NCI-H2196 treated with DMSO at 0.1 percent for 48 hours (cell line): Measurements from ENCODE around the gene CD8B2.
"Not testable (repeated sequence)": the region's sequence is repeated elsewhere in the genome, so short reads cannot be mapped to it uniquely, and the experiment has no call there.

Source experiments
- DNase-seq: peaks from one replicate; lab custom pipeline; 2025; ENCODE audit not compliant: unreplicated experiment; lab: John Stamatoyannopoulos, UW

Gene CD8B2

DNA sequence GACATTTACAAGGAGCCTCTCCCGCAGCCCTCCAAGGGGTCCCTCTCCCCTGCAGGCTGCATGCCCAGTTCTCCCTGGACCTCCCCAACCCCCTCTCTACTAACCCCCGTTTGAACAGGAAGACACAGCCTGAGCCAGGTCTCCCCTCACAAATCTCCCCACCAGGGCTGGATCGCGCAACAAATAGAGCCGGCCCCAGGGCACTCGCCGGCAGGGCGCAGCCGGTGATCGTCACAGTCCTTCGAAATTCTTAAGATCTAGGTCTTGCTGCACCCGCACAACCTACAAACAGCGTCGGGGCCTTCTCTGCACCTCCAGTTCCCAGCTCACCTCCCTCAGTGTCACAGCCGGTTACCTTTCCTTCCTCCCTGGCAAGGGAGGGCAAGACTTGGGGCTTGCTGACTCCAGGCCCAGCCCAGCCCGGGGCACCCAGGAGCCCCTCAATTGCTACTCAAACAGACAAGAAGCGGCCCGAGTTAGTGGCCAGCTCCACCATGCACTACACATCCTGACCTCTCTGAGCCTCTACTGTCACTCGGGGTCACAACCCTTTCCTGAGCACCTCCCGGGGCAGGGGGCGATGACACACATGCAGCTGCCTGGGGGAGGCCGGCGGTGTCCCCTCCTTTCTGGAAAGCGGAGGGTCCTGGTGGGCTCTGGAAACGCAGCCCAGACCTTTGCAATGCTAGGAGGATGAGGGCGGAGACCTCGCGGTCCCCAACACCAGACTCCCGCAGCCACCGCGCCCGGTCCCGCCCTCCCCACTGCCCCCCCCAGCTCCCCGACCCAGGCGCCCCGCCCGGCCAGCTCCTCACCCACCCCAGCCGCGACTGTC lies at the start of gene CD8B2:
Gene CD8B2, plus strand, starts transcription at position 814 of the 835 bp plus-strand sequence. CDS start 63 bp downstream, outside the sequence.
- DNase-seq: not testable (repeated sequence)

DNA sequence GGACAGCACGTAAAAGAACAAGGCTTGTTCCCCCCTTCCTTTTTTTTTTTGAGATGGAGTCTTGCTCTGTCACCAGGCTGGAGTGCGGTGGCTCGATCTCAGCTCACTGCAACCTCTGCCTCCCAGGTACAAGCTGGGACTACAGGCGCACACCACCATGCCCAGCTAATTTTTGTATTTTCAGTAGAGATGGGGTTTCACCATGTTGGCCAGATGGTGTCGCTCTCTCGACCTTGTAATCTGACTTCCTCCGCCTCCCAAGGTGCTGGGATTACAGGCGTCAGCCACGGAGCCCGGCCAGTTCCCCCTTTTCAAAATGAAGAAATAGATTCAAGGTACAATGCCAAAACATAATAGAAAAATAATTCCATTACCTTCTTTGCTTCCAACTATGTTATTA lies 25.3 kb upstream of the CD8B2 start:
- DNase-seq: not testable (repeated sequence)

DNA sequence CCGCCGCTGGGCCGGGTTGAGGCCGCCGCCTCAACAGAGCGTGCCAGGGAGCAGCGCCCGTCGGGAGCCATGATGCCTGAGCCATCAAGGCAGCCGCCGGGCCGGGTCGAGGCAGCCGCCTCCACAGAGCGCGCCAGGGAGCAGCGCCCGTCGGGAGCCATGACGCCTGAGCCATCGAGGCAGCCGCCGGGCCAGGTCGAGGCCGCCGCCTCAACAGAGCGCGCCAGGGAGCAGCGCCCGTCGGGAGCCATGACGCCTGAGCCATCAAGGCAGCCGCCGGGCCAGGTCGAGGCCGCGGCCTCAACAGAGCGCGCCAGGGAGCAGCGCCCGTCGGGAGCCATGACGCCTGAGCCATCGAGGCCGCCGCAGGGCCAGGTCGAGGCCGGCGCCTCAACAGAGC lies 19.6 kb upstream of the CD8B2 start:
- not testable (repeated sequence) for DNase-seq

DNA sequence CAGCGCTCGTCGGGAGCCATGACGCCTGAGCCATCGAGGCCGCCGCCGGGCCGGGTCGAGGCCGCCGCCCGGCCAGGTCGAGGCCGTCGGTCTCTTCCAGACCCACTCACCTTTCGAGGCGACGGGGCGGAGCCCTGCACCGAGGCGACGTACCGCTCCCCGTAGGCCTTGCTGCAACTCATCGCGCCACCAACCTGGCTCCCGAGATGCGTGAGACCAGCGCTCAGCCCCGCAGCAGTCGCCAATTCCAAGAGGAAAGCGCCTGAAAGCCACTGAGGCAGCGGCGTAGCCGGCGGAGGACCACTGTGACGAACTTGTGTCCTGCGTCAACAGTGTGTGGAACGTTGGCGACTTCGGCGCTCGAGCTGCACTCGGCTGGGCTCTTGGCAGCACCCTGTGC lies 19.1 kb upstream of the CD8B2 start, which contains the start of gene RGPD3:
Gene RGPD3, minus strand, starts transcription at position 307 of the 400 bp plus-strand sequence. Its CDS starts 125 bp downstream, at position 182.
- not testable (repeated sequence) for DNase-seq

DNA sequence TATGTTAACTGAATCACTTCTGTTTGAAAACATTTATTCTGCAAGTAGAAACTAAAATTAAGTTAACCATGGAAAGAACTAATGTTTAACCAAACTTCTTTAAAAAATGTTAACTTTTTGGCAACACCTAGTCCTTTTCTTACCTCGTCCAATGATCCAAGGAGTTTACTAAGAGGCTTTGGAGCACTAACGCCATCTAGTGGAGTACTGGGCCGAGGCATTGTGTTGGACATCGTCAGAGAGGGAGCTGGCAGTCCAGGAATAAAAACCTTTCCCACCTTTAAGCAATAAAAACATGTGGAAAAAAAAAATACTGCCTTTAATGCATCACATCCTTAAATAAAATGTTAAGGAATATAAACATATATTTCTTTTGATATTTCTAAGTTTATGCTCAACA lies 16.5 kb upstream of the CD8B2 start:
- DNase-seq: not testable (repeated sequence)

DNA sequence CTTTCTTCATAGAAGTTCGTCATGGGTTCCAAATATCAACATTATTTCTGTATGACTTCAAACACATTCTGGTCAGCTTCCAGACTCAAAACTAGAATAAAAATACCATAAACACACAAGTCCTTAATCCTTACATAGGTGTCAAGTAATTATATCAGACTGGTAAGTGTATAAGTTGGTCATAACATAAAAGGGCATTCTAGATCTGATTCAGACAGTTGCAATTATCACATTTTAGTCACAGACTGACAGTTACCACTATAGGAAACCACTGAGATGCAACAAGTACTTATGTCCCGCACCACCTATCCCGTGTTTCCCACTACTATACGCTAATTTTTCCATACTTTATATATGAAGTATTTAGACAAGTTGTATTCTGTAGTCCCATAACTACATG lies 9.5 kb upstream of the CD8B2 start:
- not testable (repeated sequence) for DNase-seq

DNA sequence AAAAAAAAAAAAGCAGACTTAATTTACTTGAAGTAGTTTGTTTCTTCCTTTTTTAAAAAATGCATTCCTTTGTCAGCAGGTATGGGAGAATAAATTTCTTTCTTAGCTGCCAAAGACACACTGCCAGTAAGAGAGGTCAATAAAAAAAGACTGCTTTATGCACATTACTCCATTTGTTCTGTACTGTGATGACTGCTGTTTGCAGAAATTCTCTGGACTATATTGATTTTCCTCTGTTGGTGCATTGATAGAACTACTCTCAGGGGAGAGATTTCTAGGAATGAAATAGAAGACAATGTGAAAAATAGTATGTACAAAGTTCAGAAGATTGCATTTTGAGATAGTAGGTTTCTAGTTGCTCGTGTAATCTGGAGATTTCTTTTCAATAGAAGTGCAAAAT lies 7.6 kb upstream of the CD8B2 start:
- not testable (repeated sequence) for DNase-seq

DNA sequence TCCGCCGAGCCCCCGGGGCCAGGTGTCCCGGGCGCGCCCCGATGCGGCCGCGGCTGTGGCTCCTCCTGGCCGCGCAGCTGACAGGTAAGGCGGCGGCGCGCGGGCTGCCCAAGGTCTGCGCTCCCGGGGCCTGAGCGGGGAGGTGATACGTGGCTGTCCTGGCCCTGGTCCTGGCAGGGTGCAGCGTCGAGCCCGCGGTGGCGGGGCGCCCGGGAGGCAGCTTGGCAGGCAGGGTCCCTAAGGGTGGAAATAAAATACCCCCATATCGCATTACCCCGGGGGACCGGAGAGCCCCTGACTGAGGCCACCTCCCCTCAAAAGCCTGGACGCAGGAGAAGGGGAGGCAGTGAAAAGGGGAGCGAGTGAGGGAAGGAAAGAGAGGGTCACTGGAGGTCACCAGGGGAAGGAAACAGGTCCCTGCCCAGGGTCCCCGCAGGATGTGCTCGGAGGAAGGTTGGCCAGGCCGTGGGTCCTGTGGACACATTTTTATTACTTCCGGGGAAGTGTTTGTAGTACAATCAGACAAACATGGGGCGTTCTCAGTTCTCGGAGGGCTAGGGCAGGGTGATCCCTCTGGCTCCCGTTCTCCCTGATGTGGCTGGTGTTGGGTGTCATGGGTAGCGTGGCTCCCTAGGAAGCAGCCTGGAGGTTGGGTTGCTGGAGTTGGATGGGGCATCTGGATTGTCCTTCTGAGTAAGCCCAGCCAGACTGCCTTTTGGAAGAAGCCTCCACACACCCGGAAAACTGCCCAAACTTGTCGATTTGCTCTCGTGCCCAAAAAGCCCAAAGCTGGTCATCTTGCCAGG lies 425 bp downstream of the CD8B2 start:
- DNase-seq: not testable (repeated sequence)

DNA sequence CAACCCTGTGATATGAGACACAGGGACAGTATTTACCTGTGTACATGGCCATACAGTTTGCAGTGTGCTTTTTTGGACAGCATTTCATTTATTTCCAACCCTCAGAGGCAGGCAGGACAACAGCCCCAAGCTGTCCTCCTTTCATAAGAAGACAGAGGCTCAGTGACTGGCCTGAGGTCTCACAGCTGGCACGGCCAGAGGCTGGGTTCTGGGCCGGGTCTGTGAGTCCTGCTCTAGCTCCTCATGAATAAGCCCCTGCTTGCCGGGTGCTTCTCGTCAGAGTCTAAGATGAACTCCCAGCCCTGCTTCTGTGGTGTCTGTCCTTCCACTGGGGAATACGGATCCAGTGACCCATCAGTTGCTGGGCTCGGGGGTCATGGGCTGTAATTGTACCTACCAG lies 2.5 kb downstream of the CD8B2 start:
- DNase-seq: not testable (repeated sequence)

DNA sequence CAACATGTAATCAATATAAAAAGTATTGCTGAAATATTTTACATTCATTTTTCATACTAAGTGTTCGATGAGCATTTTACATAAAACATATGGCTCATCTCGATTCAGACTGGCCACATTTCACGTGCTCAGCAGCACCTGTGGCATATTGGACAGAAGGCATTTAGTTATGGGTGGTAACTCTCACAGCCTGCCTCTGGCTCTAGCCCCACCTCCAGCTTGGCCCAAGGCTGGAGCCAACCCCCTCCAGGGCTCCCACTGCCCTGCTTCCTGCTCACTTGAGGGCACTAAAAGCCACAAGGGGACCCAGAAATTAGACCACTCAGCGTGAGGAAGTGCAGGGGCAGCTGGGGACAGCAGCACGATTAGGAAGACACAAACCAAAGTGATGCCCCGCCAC lies 5.2 kb downstream of the CD8B2 start:
- DNase-seq: not testable (repeated sequence)

DNA sequence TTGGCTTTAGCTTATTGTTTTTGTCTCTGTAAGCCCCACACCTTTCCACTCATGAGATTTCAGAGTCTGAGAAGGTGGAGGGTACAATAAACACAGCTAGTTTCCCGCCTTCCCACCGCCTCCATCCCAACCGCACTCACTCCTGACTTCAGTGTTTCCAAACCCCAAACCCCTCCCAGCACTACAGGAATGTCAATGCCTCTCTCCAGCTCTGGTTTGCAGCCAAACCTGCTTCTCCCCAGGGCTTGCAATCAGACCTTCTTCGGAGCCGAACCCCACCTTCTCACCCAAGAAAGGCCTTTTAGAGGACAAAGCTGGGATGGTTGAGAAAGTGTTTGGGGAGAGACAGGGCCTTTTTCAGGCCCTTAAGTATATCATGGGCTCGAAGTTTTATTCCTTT lies 5.7 kb downstream of the CD8B2 start:
- not testable (repeated sequence) for DNase-seq

DNA sequence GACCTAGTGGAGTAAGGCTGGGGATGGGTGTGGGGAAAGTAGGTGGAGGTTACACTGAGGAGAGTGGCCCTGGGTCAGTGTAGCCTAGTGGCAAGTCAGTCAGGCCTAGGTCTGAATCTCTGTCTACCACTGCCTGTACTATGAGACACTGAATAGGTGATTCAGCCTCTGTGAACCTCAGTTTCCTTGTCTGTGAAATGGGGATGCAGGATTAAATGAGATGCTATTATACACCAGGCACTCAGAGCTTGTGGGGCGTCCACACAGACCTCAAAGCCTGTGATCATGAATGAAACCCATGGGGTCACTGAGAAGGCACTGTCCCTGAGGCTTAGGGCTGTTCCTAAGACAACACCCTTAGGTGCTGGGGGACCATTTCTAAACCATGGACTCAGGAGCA lies 11.4 kb downstream of the CD8B2 start:
- not testable (repeated sequence) for DNase-seq

DNA sequence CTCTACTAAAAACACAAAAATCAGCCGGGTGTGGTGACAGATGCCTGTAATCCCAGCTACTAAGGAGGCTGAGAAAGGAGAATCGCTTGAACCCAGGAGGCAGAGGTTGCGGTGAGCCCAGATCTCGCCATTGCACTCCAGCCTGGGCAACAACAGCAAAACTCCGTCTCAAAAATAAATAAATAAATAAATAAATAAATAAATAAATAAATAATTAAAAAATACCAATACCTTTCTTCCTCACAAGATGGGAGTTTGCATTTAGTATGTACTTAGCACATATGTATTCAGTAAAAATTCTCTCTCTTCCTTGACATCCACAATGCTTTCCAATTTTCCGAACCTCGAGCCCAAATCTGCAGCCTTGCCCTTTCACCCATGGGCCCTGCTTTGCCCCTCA lies 13.2 kb downstream of the CD8B2 start:
- DNase-seq: not testable (repeated sequence)

DNA sequence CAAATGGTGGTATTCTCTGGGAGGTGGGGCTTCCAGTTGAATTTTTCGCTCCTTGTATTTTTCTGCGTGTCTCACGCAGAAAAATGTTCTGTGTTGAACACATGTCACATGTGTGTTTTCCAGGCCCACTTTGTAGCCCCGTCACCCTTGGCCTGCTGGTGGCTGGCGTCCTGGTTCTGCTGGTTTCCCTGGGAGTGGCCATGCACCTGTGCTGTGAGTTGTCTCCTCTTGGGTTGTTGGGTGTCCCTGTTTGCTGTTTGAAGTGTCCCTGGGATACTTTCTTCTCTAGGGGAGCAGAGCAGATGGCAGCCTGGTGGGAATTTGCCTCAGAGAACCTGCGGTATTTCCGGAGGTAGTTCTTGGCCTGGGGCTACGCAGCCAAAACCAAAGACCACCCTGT lies 15.2 kb downstream of the CD8B2 start:
- not testable (repeated sequence) for DNase-seq

DNA sequence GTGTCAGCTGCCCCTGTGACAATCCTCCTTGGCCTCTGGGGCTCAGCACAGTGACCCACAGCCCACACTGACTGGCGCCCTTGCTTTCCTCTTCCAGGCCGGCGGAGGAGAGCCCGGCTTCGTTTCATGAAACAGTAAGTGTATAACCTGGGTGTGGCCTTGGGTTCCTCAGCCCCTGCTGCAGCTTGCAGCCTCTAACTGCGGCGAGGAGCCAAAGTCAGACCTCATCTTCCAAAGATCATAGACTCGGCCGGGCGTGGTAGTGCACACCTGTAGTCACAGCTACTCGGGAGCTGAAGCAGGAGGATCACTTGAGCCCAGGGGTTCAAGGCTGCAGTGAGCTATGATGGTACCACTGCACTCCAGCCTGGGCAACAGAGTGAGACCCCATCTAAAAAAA lies 17.0 kb downstream of the CD8B2 start:
- not testable (repeated sequence) for DNase-seq

DNA sequence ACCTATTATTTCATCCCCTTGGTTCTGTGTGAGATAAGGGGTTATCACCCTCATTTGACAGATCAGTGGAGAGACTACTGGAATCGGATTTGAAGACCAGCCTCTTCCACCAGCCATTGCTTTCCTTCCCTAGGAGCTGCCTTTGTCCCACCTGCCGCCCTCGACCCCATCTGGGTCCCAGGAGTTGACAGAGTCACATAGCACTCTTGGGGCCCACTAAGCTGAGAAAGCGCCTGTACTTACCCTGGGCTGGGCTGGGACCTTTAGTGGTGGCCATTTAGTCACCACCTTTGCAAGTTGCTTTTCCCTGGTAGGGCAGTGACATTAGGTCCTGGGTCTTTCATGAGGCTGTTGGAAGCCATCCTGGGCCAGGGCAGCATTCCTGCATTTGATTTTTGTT lies 17.6 kb downstream of the CD8B2 start:
- not testable (repeated sequence) for DNase-seq

DNA sequence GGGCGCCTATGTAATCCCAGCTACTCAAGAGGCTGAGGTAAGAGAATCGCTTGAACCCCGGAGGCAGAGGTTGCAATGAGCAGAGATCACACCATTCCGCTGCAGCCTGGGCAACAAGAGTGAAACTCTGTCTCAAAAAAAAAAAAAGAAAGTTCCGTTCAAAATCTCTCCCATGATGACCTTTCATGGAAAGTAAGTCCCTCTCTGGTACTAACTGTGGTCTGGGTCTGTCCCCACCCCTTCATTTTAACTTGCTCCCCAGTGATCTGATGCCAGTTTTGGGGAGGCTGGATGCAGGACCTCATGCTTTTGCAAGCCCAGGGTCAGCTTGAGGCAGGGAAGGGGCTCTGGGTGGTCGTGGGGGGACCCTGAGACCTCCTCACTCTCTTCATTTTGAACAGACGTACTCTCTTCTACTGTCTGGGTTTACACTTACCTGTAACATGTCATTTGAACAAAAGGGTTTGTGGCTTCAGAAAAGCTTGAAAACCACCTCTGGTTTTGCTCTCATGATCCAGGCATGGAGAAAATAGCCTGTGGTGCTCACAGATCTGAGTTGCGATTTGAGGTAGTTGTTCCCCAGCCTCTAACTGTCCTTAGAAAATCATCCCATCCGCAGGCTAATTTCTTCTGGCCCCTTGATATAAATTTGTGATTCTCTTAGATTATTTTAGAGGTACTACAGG lies 19.0 kb downstream of the CD8B2 start:
- DNase-seq: not testable (repeated sequence)

DNA sequence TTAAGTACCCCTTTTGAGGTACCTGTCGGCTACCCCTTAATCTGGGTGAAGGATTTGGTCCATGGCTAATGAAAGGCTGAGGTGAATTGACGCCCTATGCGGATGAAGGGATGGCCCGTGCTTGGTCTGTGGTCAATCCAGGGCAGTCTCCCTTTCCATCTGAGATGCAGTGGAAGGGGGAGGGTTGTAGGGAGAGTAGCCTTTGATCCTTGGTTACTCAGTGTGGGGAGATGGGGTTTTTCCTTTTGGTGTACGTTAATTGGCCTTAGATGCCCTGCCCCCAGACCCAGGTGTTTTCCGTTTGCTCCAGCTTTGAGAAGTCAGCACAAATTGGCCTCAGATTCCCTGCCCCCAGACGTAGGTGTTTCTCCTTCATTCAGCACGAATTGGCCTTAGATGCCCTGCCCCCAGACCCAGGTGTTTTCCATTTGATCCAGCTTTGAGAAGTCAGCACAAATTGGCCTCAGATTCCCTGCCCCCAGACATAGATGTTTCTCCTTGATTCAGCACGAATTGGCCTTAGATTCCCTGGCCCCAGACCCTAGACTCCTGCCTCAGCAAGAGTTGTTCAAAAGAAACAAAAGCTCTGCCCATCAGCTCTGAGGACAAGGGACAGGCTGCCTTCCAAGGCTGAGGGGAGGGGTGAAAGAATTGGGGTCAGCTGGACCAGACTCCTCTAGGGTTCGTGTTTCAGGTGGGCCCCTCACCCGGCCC lies 21.7 kb downstream of the CD8B2 start:
- not testable (repeated sequence) for DNase-seq

DNA sequence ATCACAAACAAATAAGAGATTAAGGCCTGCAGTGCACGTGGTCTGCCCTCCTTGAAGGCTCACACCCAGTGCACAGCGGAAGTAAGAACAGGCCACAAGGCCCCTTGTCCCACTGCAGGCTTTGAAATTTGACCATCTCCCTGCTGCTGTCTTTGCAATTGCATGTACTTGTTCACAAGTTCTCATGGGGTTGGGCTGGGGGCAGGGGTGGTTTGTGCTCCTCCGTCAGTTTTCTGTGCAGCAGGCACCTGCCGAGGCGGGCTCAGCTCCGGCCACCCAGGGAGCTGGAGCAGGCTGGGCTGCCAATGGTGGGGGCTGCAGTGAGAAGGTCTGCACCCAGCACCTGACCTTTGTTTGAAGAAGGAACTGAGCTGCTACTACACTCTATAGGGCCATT lies 22.2 kb downstream of the CD8B2 start:
- not testable (repeated sequence) for DNase-seq

DNA sequence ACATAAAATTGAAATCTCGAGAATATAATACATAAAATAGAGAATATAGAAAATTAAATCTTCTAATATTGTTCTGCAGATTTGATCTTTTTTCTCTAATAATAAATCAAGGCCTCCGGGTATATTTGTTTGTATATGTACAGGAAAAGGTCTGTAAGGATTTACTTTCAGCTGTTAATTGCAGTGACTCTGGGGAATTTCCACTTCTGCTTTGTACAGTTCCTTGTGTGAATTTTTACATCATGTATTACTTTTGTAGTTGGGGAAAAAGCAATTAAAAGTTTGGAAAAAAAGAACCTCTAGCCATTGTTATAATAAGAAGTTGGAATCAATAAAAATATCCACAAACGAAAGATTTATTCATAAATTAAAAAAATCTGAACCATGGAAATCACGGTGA lies 23.6 kb downstream of the CD8B2 start:
- not testable (repeated sequence) for DNase-seq
